ENCODE data around the gene KCNQ1.

KCNQ1 gene

GRCh38 chr11:2691355-2691761 is 246.6 kb downstream of the KCNQ1 start:
- Histone ChIP-seq H3K27ac (peak overlapping the region; percentile 74; the same call in 1 of the 2 replicates), H3K36me3 (peaks cover 23% of the 10 kb centered on the region; the same call in 1 of the 2 replicates), H4K20me1 (peaks cover 100% of the 10 kb centered on the region), H3K27me3 (no peaks in the 10 kb centered on the region), H3K4me3 (no peak overlapping the region), H3K4me2 (peak overlapping the region; percentile 84), H3K9ac (0 out of 2 replicates have a peak overlapping the region, but pooled peaks have one; percentile 2), H3K9me3 (no peaks in the 10 kb centered on the region), H3K4me1 (peaks cover 90% of the 10 kb centered on the region)
- no peak for TF ChIP-seq Cebpa-rat (IDR thresholded peaks at IDR 0.05)

- no peak overlapping the region for H3K4me3 ChIP-seq
- peak overlapping the region; percentile 21; the same call in 1 of the 2 replicates for H3K9ac ChIP-seq
Measured at GRCh38 chr11:2691991-2692875, 247.4 kb downstream of the KCNQ1 start.

GRCh38 chr11:2693271-2694261 is 248.8 kb downstream of the KCNQ1 start:
- H3K4me1 ChIP-seq: peaks cover 100% of the 10 kb centered on the region
- H3K36me3 ChIP-seq: 0 out of 2 replicates have a peak, but pooled peaks cover 3% of the 10 kb centered on the region
- H4K20me1 ChIP-seq: peaks cover 100% of the 10 kb centered on the region
- peaks cover 3% of the 10 kb centered on the region; the same call in 1 of the 2 replicates for H3K9me3 ChIP-seq
- H3K4me3 ChIP-seq: peak overlapping the region; percentile 11; the same call in 1 of the 2 replicates
- H3K27me3 ChIP-seq: no peaks in the 10 kb centered on the region
- H3K4me2 ChIP-seq: peak overlapping the region; percentile 84
- peak overlapping the region; percentile 0; the same call in 1 of the 2 replicates for H3K27ac ChIP-seq
- H3K9ac ChIP-seq: no peak overlapping the region; the same call in 1 of the 2 replicates
- no peak for TF ChIP-seq Cebpa-rat (IDR thresholded peaks at IDR 0.05)

More at GRCh38 chr11:2691991-2692875, 247.4 kb downstream of the KCNQ1 start:
- Histone ChIP-seq H3K36me3 (peaks cover 14% of the 10 kb centered on the region; the same call in 1 of the 2 replicates), H4K20me1 (peaks cover 100% of the 10 kb centered on the region), H3K9me3 (no peaks in the 10 kb centered on the region), H3K4me2 (peak overlapping the region; percentile 84), H3K4me1 (peaks cover 98% of the 10 kb centered on the region), H3K27me3 (no peaks in the 10 kb centered on the region), H3K27ac (peak overlapping the region; percentile 74; the same call in 1 of the 2 replicates)
- no peak for TF ChIP-seq Cebpa-rat (IDR thresholded peaks at IDR 0.05)

GRCh38 chr11:2694495-2694894 is 249.7 kb downstream of the KCNQ1 start:
- Histone ChIP-seq H4K20me1 (peaks cover 100% of the 10 kb centered on the region), H3K27me3 (no peaks in the 10 kb centered on the region), H3K4me3 (peak overlapping the region; percentile 11; the same call in 1 of the 2 replicates), H3K4me1 (peaks cover 93% of the 10 kb centered on the region), H3K9ac (no peak overlapping the region), H3K36me3 (no peaks in the 10 kb centered on the region), H3K27ac (peak overlapping the region; percentile 19; the same call in 1 of the 2 replicates), H3K9me3 (peaks cover 13% of the 10 kb centered on the region), H3K4me2 (peak overlapping the region; percentile 84)
- TF ChIP-seq Cebpa-rat (IDR thresholded peaks at IDR 0.05): no peak

GRCh38 chr11:2694995-2695939 is 250.5 kb downstream of the KCNQ1 start:
- Histone ChIP-seq H3K9me3 (peaks cover 20% of the 10 kb centered on the region), H3K4me2 (peak overlapping the region; percentile 84), H4K20me1 (peaks cover 94% of the 10 kb centered on the region), H3K4me3 (0 out of 2 replicates have a peak overlapping the region, but pooled peaks have one; percentile 6), H3K27me3 (no peaks in the 10 kb centered on the region), H3K27ac (peak overlapping the region; percentile 19; the same call in 1 of the 2 replicates), H3K36me3 (no peaks in the 10 kb centered on the region), H3K4me1 (peaks cover 85% of the 10 kb centered on the region), H3K9ac (no peak overlapping the region)
- TF ChIP-seq Cebpa-rat (IDR thresholded peaks at IDR 0.05): no peak

DNA sequence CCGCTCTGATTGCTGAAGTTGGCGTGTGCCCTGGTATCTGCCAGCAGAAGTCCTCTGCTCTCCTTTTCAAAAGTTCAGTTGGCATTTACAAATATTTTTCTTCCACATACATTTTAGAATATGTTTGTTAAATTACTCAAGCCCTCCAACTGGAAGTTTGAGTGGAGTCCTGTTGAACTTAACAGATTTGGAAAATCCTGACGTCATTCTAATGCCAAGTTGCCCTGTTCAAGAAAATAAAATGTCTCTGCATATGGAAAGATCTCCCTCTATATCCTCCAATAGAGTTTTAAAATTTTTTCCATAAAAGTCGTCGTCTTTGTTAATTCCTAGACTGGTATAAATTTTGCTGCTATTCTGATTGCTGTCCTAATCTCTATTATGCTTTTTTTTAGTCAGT is 251.6 kb downstream of the KCNQ1 start:
- Histone ChIP-seq H4K20me1 (peaks cover 83% of the 10 kb centered on the region), H3K9ac (no peak overlapping the region), H3K9me3 (peaks cover 22% of the 10 kb centered on the region), H3K27ac (no peak overlapping the region), H3K4me1 (peaks cover 82% of the 10 kb centered on the region), H3K36me3 (no peaks in the 10 kb centered on the region), H3K4me2 (peak overlapping the region; percentile 85; the same call in 1 of the 2 replicates), H3K27me3 (no peaks in the 10 kb centered on the region), H3K4me3 (no peak overlapping the region)
- TF ChIP-seq Cebpa-rat (IDR thresholded peaks at IDR 0.05): no peak

GRCh38 chr11:2697866-2698265 is 253.1 kb downstream of the KCNQ1 start:
- peak overlapping the region; percentile 85 for H3K4me2 ChIP-seq
- peak overlapping the region; percentile 88; the same call in 1 of the 2 replicates for H3K9ac ChIP-seq
- no peak for TF ChIP-seq Cebpa-rat (IDR thresholded peaks at IDR 0.05)
- peaks cover 68% of the 10 kb centered on the region for H4K20me1 ChIP-seq
- H3K36me3 ChIP-seq: no peaks in the 10 kb centered on the region
- H3K27ac ChIP-seq: no peak overlapping the region
- peaks cover 22% of the 10 kb centered on the region for H3K9me3 ChIP-seq
- H3K27me3 ChIP-seq: no peaks in the 10 kb centered on the region
- H3K4me3 ChIP-seq: peak overlapping the region; percentile 81
- H3K4me1 ChIP-seq: peaks cover 82% of the 10 kb centered on the region

DNA sequence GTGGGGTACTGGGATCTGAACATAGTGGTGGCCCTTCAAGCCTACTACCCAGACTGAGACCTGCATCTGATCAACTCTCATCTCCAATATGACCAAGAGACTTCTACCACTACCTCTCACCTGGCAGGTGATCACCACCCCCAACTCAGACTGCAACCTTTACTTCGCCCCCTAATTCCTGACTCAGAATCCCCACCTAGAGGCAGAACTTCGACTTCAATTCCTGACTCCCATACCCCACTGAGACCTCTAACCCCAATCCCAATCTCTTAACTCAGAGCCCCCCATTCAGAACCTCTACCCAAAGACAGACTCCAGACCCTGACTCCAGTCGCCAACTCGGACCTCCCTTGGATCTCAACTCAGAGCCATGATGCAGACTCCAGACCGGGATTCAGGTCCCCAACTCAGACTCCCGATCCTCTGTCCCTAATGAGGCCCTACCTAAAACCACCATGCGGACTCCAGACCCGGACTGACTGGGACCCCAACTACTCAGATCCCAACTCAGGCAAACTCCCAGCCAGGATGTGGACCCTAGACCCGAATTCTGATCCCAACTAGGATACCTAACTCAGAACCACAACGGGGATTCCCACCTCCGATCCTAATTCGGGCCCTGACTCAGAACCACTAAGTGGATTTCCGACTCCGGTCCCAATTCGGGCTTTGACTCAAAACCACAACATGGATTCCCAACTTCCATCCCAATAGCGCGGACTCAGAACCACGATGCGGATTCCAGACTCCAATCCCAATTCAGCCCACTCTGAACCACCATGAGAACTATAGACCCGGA is 253.8 kb downstream of the KCNQ1 start:
- Histone ChIP-seq H3K9ac (peak overlapping the region; percentile 88), H3K36me3 (no peaks in the 10 kb centered on the region), H3K4me1 (peaks cover 82% of the 10 kb centered on the region), H3K9me3 (peaks cover 22% of the 10 kb centered on the region), H3K27me3 (no peaks in the 10 kb centered on the region), H3K4me3 (peak overlapping the region; percentile 81), H4K20me1 (peaks cover 61% of the 10 kb centered on the region), H3K4me2 (peak overlapping the region; percentile 85), H3K27ac (peak overlapping the region; percentile 88)
- no peak for TF ChIP-seq Cebpa-rat (IDR thresholded peaks at IDR 0.05)

Measured in BLaER1 (cell line).